Skeletal muscle tissue (tissue), 4 donors: ENCODE results near the gene KPNA5. TPM values are rescaled to one million over a fixed set of nuclear protein-coding genes. Genes with fewer than 3 reads are reported as not detected.
"Not testable (repeated sequence)": the region's sequence is repeated elsewhere in the genome, so short reads cannot be mapped to it uniquely, and the experiment has no call there.

Experiments
- H3K27ac ChIP-seq: one replicate; pipeline ENCODE4 v1.7.0; 2013; ENCODE audit warnings: mild to moderate bottlenecking, low read depth, low read length, inconsistent platforms
- H3K27me3 ChIP-seq, 3 donors: one replicate each; pipeline ENCODE4 v1.7.0; 2013; ENCODE audit warnings: low read length in 3 of 3; ENCODE audit not compliant: control insufficient read depth in 3 of 3, insufficient read depth in 3 of 3
- H3K36me3 ChIP-seq, 3 donors: one replicate each; pipeline ENCODE4 v1.7.0; 2013; ENCODE audit warnings: low read length in 3 of 3; ENCODE audit not compliant: control insufficient read depth in 3 of 3, insufficient read depth in 3 of 3
- H3K4me1 ChIP-seq, 3 donors: one replicate each; pipeline ENCODE4 v1.7.0; 2013; ENCODE audit warnings: low read length in 3 of 3, mild to moderate bottlenecking in 3 of 3; ENCODE audit not compliant: control insufficient read depth in 3 of 3, insufficient read depth in 3 of 3
- H3K4me3 ChIP-seq, 3 donors: one replicate each; pipeline ENCODE4 v1.7.0; 2013; ENCODE audit warnings: low read length in 3 of 3
- H3K9ac ChIP-seq, 3 donors: one replicate each; pipeline ENCODE4 v1.7.0; 2013; ENCODE audit warnings: low read length in 3 of 3, mild to moderate bottlenecking in 3 of 3, moderate library complexity in 2 of 3, low read depth in 1 of 3
- H3K9me3 ChIP-seq, 3 donors: one replicate each; pipeline ENCODE4 v1.7.0; 2013; ENCODE audit warnings: low read length in 3 of 3; ENCODE audit not compliant: control insufficient read depth in 3 of 3
- total RNA-seq: library from RNA; depleted of rRNA; stranded (reverse); fragments of >200 nt; gene quantifications from one replicate; pipeline ENCODE4 v1.2.3, GENCODE V29; 2014
- donor health status: Osteomylitis.

KPNA5 gene
- total RNA-seq, 1 donor from 2014 or later: 9.4 TPM

DNA sequence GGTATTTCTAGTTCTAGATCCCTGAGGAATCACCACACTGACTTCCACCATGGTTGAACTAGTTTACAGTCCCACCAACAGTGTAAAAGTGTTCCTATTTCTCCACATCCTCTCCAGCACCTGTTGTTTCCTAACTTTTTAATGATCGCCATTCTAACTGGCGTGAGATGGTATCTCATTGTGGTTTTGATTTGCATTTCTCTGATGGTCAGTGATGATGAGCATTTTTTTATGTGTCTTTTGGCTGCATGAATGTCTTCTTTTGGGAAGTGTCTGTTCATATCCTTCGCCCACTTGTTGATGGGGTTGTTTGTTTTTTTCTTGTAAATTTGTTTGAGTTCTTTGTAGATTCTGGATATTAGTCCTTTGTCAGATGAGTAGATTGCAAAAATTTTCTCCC lies 12.3 kb downstream of the KPNA5 start:
- H3K27ac ChIP-seq, H3K4me3 ChIP-seq: not testable (repeated sequence)

GRCh38 chr6:116695401-116695800 lies 14.4 kb downstream of the KPNA5 start:
- H3K36me3 ChIP-seq: peaks cover 0 to 9% (median 4%) of the 10 kb centered on the region in 3 donors
- no peak overlapping the region for H3K27ac ChIP-seq
- no peaks in the 10 kb centered on the region for H3K27me3 ChIP-seq
- no peak overlapping the region for H3K4me3 ChIP-seq
- no peak overlapping the region for H3K9ac ChIP-seq
- no peaks in the 10 kb centered on the region for H3K9me3 ChIP-seq
- H3K4me1 ChIP-seq: no peaks in the 10 kb centered on the region

More for the DNA sequence above, 12.3 kb downstream of the KPNA5 start:
- not testable (repeated sequence) for H3K27me3 ChIP-seq, H3K4me1 ChIP-seq, H3K9me3 ChIP-seq, H3K36me3 ChIP-seq, H3K9ac ChIP-seq

GRCh38 chr6:116697480-116697879 lies 16.5 kb downstream of the KPNA5 start:
- Histone ChIP-seq H3K27ac (no peak overlapping the region), H3K36me3 (peaks cover 0 to 10% (median 7%) of the 10 kb centered on the region in 3 donors)

DNA sequence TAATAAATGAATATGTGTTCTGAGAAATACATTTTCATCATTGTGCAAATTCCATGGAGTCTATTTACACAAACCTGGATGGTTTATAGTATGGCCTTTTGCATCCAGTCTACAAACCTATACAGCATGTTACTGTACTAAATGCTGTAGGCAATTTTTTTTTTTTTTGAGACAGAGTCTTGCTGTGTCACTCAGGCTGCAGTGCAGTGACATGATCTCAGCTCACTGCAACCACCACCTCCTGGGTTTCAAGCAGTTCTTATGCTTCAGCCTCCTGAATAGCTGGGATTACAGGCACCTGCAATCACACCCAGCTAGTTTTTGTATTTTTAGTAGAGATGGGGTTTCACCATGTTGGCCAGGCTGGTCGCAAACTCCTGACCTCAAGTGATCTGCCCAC lies 22.9 kb downstream of the KPNA5 start:
- peaks cover 0 to 20% (median 13%) of the 10 kb centered on the region in 3 donors for H3K36me3 ChIP-seq

More at GRCh38 chr6:116697480-116697879, 16.5 kb downstream of the KPNA5 start:
- H3K4me3 ChIP-seq: no peak overlapping the region
- H3K4me1 ChIP-seq: peaks cover 4 to 5% (median 5%) of the 10 kb centered on the region in 3 donors
- no peak overlapping the region for H3K9ac ChIP-seq
- H3K9me3 ChIP-seq: no peaks in the 10 kb centered on the region
- H3K27me3 ChIP-seq: no peaks in the 10 kb centered on the region

GRCh38 chr6:116705917-116706316 lies 24.9 kb downstream of the KPNA5 start:
- peaks cover 5 to 9% (median 5%) of the 10 kb centered on the region in 3 donors for H3K4me1 ChIP-seq
- no peaks in the 10 kb centered on the region for H3K9me3 ChIP-seq
- no peak overlapping the region for H3K4me3 ChIP-seq
- H3K27ac ChIP-seq: no peak overlapping the region
- peaks cover 0 to 19% (median 3%) of the 10 kb centered on the region in 3 donors for H3K36me3 ChIP-seq
- H3K27me3 ChIP-seq: no peaks in the 10 kb centered on the region
- H3K9ac ChIP-seq: no peak overlapping the region

More for the DNA sequence above, 22.9 kb downstream of the KPNA5 start:
- not testable (repeated sequence) for H3K9ac ChIP-seq, H3K4me1 ChIP-seq, H3K4me3 ChIP-seq, H3K27me3 ChIP-seq, H3K9me3 ChIP-seq, H3K27ac ChIP-seq

DNA sequence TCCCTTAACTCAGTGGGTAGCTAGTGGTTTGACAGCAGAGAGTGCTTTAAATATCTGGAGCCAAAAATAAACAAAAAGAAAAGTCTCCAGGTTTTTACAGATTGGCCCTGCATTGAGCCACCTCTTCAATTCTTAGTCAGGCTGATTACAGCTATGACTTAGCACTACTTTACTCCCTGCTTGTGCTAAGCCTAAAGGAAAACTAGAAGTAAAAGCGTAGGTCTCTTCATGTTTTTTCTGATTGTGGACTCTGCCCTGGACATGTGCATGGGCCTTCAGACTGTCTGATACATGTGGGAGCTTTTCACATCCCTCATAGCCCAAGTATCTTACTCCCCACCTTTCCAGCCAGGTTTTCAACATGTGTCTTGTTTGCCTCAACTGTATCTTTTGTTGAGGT lies 33.3 kb downstream of the KPNA5 start:
- no peak overlapping the region for H3K9ac ChIP-seq
- no peaks in the 10 kb centered on the region for H3K4me1 ChIP-seq
- no peak overlapping the region for H3K4me3 ChIP-seq
- no peaks in the 10 kb centered on the region for H3K27me3 ChIP-seq
- peaks cover 3 to 34% (median 27%) of the 10 kb centered on the region in 3 donors for H3K36me3 ChIP-seq
- H3K27ac ChIP-seq: no peak overlapping the region
- no peaks in the 10 kb centered on the region for H3K9me3 ChIP-seq

DNA sequence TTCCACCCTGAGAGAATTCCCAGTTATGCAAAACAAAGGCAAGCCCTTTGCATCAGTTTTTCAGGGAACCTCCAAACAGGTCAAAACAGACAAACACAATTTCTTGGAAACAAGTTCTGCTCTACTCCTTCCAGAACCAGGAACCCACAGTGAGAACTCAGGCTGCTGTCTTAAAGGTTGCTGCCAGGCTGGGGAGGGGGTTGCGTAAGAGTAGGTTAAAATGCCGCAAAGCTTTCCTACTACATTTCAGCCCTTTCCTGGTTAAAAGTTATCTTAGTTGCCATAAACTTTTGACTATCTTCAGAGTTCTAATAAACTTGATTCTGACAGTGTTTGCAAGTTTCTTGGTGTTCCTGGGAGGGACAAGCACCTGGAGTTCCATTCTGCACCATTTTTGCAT lies 33.8 kb downstream of the KPNA5 start:
- Histone ChIP-seq H3K4me3 (no peak overlapping the region), H3K36me3 (peaks cover 3 to 37% (median 27%) of the 10 kb centered on the region in 3 donors), H3K27ac (no peak overlapping the region), H3K4me1 (no peaks in the 10 kb centered on the region), H3K9ac (no peak overlapping the region), H3K9me3 (no peaks in the 10 kb centered on the region), H3K27me3 (no peaks in the 10 kb centered on the region)

DNA sequence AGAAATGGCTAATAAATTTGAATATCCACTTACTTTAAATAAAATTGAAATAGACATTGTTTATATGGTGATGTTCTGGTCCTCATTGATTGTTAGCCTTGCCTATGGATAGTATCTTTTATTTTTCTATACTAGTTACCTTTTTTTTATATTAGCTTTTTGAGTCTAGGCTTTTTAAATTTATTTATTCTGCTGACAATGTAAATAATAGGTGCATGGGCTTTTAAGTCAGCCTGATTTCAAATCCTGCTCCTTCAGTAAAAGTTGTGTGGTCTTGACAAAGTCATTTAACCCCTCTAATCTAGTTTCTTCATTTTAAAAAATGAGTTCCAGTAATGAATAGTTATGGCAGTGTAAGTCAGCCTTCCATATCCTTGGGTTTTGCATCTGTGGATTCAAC lies 45.9 kb downstream of the KPNA5 start:
- no peak overlapping the region for H3K27ac ChIP-seq

DNA sequence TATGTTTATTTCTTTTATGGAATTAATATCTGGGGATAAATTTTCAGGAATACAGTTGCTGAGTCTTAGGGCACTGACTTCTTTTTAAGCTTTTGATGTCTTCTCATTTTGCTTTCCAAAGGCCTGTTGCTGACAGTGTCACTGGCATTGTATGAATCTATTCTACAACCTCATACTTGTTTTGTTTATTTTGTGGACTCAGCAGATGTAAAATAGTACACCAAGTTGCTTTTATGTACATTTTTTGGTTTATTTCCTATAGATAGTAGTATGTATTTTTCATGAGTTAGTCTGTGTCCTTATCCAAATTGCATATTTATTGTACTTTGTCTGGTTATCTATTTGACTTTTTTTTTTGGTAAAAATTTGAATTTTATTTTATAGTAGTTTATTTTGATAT lies 49.5 kb downstream of the KPNA5 start:
- Histone ChIP-seq H3K27me3 (no peaks in the 10 kb centered on the region), H3K4me1 (no peaks in the 10 kb centered on the region), H3K36me3 (peaks cover 0 to 20% (median 13%) of the 10 kb centered on the region in 3 donors), H3K9me3 (no peaks in the 10 kb centered on the region), H3K27ac (no peak overlapping the region), H3K9ac (no peak overlapping the region), H3K4me3 (no peak overlapping the region)

More for the DNA sequence above, 45.9 kb downstream of the KPNA5 start:
- no peak overlapping the region for H3K9ac ChIP-seq
- H3K4me1 ChIP-seq: no peaks in the 10 kb centered on the region
- H3K4me3 ChIP-seq: no peak overlapping the region
- H3K9me3 ChIP-seq: no peaks in the 10 kb centered on the region
- peaks cover 6 to 30% (median 22%) of the 10 kb centered on the region in 3 donors for H3K36me3 ChIP-seq
- no peaks in the 10 kb centered on the region for H3K27me3 ChIP-seq

DNA sequence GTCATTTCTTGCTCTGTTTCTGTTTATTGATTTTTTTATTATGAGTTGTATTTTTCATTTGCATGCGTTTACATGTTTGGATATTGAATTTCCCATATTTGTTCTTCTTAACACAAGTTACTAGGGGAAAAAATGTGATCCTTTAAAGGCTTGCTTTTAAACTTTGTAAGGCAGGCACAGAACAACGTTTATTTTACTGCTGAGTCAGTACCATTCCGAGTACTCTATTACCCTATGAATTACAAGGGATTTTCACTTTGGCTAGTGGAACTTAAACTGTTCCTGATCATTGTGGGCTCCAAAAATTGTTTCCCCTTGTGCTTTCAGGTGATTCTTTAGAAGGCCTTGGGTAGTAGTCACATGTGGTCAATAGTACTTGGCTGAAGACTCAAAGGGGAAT lies 56.0 kb downstream of the KPNA5 start:
- Histone ChIP-seq H3K27ac (no peak overlapping the region), H3K4me1 (no peaks in the 10 kb centered on the region), H3K9ac (no peak overlapping the region), H3K27me3 (no peaks in the 10 kb centered on the region), H3K36me3 (peaks cover 0 to 5% (median 0%) of the 10 kb centered on the region in 3 donors), H3K4me3 (no peak overlapping the region), H3K9me3 (no peaks in the 10 kb centered on the region)

DNA sequence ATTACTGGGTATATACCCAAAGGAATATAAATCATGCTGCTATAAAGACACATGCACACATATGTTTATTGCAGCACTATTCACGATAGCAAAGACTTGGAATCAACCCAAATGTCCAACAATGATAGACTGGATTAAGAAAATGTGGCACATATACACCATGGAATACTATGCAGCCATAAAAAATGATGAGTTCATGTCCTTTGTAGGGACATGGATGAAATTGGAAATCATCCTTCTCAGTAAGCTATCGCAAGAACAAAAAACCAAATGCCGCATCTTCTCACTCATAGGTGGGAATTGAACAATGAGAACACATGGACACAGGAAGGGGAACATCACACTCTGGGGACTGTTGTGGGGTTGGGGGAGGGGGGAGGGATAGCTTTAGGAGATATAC lies 59.5 kb downstream of the KPNA5 start:
- H3K9me3 ChIP-seq, H3K36me3 ChIP-seq, H3K9ac ChIP-seq, H3K4me3 ChIP-seq, H3K27ac ChIP-seq, H3K27me3 ChIP-seq, H3K4me1 ChIP-seq: not testable (repeated sequence)
